DLD1 (cell line): ENCODE data around the gene MUC20.

Experiments
- in situ Hi-C: cut with HindIII; loops from 2 replicates; pipeline ENCODE4 v1.10.0; 2017; ENCODE audit warnings: low sequenced_read_pairs

The MUC20 gene

GRCh38 chr3:195754141-195754540 lies 33.4 kb downstream of the MUC20 start:
- in situ Hi-C loops = no loop called here

- in situ Hi-C loops = no loop called here
These were observed 34.1 kb downstream of the MUC20 start for GRCh38 chr3:195754906-195755305.

GRCh38 chr3:195755391-195755790 lies 34.6 kb downstream of the MUC20 start:
- in situ Hi-C loops = no loop called here

- in situ Hi-C loops = no loop called here
These were observed 35.3 kb downstream of the MUC20 start for GRCh38 chr3:195755791-195756676.

- in situ Hi-C loops = no loop called here
These were observed 36.6 kb downstream of the MUC20 start for GRCh38 chr3:195757438-195757770.

GRCh38 chr3:195757827-195758226 lies 37.0 kb downstream of the MUC20 start:
- in situ Hi-C loops = no loop called here

GRCh38 chr3:195758721-195759353 lies 38.1 kb downstream of the MUC20 start:
- in situ Hi-C loops = no loop called here

GRCh38 chr3:195760345-195761122 lies 39.8 kb downstream of the MUC20 start:
- in situ Hi-C loops = no loop called here

- in situ Hi-C loops = no loop called here
These were observed 40.4 kb downstream of the MUC20 start for GRCh38 chr3:195761123-195761566.

- in situ Hi-C loops = no loop called here
These were observed 40.9 kb downstream of the MUC20 start for GRCh38 chr3:195761567-195762248.

GRCh38 chr3:195762249-195762585 lies 41.4 kb downstream of the MUC20 start:
- in situ Hi-C loops = no loop called here

- in situ Hi-C loops = no loop called here
These were observed 41.8 kb downstream of the MUC20 start for GRCh38 chr3:195762611-195763010.

- in situ Hi-C loops = no loop called here
These were observed 42.5 kb downstream of the MUC20 start for GRCh38 chr3:195763076-195763830.

- in situ Hi-C loops = no loop called here
These were observed 43.4 kb downstream of the MUC20 start for GRCh38 chr3:195763843-195764825.

- in situ Hi-C loops = no loop called here
These were observed 44.4 kb downstream of the MUC20 start for GRCh38 chr3:195764961-195765706.

- in situ Hi-C loops = no loop called here
These were observed 45.9 kb downstream of the MUC20 start for GRCh38 chr3:195766671-195767070.

GRCh38 chr3:195767792-195768191 lies 47.0 kb downstream of the MUC20 start:
- in situ Hi-C loops = no loop called here

GRCh38 chr3:195768414-195768813 lies 47.6 kb downstream of the MUC20 start:
- in situ Hi-C loops = no loop called here
